HG03558 (cell line): ENCODE data around the gene B4GALT1.

Experiments
- ATAC-seq: cut with Tn5 transposase; IDR thresholded peaks from one replicate; pipeline ENCODE4 v1.9.1; 2021; ENCODE audit warnings: moderate number of reproducible peaks; ENCODE audit not compliant: unreplicated experiment; ENCODE audit errors: extremely low read depth

The B4GALT1 gene

GRCh38 chr9:33065157-33066076 is 101.7 kb downstream of the B4GALT1 start:
- ATAC-seq, result peak; percentile 80
